Activated naive CD4-positive, alpha-beta T cell treated with anti-CD3 and anti-CD28 coated beads, Interleukin-2, amount 50 U/mL, for 16 hours (primary cell): ENCODE data around the gene TLCD3A.
"Not testable (repeated sequence)": the region's sequence is repeated elsewhere in the genome, so short reads cannot be mapped to it uniquely, and the experiment has no call there.

Experiments used
- DNase-seq: peaks from one replicate; pipeline ENCODE4 v3.0.0-alpha.2; 2020

TLCD3A gene

DNA sequence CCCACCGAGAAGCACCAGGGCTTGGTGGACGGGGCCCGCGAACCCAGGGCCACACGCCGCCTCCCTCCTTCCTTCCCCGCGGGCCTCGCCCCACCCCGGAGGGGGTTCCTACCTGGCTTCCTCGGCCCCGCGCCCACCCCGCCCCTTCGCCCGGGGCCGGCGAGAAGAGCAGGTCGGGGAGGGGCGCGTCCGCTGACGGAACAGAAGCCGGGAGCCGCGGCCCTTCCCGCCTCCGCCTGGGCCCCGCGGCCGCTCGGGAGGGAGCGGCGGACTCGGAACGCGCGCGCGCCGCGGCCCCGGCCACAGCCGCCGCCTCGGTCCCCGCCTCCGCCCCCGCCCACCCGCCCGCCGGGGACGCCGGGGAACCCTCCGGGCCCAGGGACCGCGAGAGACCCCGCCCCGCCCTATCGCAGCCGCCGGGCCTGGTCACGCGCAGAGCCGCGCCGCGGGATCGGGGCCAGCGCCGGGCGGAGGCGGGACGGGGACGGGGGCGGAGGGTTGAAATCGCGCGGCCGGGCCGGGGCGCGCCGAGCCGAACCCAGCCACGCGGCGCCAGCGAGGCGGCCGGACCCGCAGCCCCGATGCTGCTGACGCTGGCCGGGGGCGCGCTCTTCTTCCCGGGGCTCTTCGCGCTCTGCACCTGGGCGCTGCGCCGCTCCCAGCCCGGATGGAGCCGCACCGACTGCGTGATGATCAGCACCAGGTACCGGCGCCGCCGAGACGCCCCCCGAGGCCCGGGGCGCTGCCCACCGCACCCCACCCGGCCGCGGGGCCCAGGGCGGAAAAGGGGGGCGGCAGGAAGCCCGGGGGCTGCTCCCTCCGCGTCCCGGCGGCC, at the start of gene TLCD3A:
TSS of gene TLCD3A (plus strand) at position 530 of the 835 bp plus-strand sequence. CDS start at position 582, 52 bp downstream.
- DNase-seq, result peak; percentile 52

DNA sequence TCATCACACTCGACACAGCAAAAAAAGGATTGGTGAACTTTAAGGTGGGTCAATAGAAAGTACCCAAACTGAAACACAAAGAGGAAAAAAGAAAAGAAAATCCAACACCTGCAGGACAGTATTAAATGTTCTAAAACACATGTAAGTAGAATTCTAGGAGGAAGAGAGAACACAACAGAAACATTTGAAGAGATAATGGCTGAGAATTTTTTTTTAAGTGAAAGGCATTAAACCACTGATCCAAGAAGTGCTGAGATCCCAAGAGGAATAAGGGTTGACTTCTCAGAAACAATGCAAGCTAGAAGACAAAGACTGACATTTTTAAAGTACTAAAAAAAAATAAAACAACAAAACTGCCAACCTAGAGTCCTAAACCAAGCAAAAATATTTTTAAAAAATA, 49.4 kb upstream of the TLCD3A start:
- no peak for DNase-seq

DNA sequence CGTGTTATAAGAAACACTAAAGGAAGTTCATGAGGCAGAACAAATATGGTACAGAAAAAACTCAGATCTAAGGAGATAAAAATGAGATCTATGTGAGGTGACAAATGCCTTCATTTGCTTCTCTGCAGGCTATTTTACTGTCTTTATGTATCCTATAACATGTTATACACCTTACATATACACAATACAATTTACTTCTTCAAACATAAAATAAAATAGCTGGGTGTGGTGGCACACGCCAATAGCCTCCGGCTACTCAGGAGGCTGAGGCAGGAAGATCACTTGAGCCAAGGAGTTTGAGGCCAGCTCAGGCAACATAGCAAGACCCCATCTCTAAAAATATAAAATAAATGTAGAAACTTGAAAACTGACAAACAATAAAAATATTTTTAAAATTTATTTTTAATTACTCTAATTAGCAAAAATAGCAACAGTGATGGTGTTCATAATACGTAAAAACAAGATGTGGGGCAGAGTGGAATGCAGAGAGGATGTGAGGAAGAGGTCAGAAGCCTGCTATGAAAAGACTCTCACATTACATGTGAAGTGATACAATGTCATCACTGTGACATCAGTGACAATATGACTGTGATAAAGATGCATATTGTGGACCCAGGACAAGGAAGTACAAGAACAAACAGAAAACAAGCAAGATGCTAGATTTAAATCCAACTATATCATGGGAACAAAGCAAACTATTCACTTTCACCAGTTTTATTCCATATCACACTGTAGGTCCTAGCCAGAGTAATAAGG, 48.7 kb upstream of the TLCD3A start:
- DNase-seq, result no peak

DNA sequence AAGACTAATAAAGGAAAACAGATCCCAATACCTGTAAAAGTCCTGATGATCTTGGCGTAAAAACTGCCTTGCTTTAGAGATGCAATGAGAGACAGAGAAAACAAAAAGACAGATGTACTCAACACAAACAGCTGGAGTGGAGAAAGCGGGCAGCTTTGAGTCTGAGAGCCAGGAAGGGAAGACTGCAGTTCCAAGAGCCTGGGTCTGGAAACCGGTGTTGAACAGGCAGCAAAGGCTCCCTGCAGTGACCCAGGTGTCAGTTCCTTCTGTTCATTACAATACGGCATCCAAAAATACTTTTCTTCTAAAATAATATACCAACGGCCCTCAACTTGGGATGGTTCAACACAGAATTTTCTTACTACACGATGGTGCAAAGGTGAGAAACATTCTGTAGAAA, 47.4 kb upstream of the TLCD3A start:
- DNase-seq, result no peak

DNA sequence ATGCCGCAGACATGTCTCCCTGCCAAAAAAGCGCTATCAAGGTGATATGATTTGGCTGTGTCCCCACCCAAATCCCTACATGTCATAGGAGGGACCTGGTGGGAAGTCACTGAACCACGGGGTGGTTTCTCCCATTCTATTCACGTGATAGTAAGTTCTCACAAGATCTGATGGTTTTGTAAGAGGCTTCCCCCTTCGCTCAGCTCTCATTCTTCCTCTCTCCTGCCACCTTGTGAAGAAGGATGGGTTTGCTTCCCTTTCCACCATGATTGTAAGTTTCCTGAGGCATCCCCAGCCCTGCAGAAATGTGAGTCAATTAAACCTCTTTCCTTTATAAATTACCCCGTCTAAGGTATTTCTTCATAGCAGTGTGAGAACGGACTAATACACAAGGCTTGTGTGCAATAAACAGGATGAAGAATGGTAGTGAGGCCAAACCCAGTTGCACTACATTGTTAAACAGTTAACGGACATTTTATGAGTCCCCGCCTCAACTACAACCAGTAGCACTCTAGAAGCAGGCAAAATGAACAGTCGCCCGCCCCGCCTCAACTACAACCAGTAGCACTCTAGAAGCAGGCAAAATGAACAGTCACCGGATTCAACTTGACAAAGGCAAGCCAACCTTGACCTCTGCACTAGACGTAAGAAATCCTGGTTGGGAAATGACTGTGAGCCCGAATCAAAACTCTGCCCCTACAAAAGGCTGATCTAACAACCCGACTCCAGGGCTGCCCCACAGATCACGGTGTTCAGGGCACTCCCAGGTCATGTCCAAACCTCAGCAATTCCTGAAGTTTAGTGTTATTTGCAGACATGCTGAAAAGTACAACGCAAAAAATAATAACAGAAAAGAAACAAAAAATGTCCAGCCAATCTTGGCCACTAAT, 44.1 kb upstream of the TLCD3A start:
- no peak for DNase-seq

DNA sequence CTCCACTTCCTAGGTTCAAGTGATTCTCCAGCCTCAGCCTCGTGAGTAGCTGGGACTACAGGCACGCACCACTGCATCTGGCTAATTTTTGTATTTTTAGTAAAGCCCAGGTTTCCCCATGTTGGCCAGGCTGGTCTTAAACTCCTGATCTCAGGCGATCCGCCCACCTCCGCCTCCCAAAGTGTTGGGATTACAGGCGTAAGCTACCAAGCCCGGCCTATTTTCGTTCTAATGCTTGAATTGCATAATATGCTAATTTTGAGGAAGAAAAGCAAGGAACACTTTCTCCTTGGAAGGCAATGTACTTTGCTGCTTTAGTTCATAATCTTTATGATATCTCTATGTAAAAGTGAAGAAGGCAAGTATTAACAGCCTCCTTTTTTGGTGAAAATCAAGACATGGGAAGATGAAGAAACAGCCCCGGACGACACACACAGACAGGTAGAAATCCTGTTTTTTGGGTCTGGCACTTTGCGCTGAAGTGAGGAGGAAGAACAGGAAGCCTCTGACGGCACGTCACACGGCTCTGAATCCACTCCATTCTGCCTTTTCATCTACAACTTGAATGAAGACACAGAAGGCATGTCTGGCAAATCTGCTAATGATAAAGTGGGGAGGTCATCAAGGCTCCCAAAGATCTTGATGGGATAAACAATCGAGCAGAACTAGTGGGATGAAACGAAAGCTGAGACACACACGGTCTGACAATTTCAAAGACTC, 42.7 kb upstream of the TLCD3A start:
- DNase-seq, result no peak

DNA sequence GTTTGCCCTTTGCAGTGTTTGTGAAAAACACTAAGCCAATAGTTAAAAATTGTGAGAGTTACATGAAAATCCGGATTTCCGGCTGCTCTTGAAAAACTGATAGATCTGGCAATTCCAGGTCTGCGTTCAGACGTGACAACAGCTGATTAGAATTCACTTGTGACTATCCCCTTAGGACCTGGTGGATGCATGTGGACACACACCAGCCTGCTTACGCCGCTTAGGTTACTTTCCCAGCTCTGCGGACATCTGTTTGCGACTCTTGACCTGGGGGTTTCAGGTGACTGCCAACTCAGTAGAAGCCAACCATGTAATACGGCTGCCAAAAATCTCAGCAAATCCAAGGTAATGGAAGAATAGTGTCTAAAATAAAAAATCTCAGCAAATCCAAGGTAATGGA, 42.0 kb upstream of the TLCD3A start:
- DNase-seq, result no peak

DNA sequence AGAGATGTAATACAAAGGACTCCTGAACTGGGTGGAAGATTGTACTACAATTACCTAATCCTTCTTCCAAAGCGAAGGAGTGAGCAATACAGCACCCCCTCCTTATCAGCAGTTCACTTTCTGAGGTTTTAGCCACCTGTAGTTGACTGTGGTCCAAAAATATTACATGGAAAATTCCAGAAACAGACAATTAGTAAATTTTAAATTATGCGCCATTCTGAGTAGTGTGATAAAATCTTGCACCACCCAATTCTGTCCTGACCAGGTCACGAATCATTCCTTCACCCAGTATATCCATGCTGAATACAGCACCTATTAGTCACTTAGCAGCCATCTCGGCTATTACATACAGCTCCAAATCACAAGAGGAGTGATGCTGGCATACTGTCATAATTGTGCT, 41.0 kb upstream of the TLCD3A start:
- DNase-seq, result no peak

DNA sequence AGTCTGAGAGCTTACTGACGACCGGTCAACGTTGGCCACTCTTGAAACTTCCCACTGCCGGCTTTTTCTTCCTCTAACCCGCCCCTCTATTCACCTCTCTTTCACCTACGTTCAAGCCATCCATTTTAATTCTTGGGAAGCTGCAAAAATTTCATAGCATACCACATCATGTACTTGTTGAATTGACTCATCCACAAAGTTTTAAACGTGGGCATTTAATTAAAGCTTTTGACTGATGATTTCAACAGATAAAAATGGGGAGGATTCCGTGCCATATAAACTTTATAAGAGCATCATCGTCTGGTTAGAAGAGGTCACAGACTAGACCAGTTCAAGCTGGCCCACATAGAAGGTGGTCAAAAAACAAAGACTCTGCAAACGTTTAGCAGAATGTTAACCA, 40.3 kb upstream of the TLCD3A start:
- no peak for DNase-seq

DNA sequence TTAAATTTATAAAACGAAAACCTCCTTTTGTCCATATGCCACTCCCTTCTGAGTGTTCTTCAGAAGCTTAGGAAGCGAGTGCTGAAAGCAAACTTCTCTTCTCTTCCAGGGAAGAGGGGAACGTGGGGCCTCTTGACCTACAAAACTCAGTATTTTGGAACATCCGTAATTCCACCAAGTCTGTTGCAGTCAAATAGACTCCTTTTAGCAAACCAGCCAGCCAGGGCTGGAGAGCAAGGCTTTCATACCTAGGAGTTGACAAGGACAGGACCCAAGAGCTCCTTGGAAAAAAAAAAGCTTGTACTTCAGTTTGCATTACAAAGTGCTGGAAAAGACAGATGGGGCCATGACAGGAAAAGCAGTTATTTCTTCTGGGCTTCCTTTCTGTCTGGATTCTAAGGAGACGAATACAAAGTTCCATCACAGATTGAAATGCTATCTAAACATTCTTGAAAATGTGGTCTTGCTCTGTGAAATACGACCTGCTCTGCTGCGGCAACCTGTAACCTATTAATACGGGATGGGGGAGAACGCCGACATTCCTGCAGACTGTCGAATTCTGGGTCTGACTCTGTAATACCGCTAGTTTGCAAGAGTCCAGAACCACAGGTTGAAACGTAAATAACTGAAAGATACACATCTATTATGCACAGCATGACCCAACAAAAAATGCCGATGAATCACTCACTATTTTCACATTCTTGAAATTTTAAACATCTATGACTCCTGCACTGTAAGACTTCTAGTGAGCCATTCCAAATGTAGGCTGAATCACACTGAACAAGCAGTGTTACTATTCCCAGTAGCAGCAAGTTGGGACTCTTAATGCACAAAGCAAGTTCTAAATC, 38.4 kb upstream of the TLCD3A start:
- no peak for DNase-seq

DNA sequence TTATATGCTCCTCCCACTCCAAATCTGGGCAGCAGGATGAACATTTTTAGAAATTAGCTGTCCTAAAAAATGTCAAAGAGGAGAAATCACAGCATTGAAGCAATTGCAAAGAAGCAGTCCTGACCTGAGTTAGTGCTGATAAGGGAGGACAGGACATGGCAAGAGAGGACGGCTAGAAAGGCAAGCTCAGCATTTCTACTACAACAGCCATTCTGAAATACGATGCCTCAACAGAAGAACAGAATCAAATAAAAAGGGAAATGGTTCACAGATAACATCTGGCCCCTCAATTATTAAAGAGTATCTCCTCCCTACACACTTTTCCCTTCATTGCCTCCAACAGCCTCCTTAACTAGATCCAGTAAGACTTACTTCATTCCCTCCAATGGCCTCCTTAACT, 36.0 kb upstream of the TLCD3A start:
- DNase-seq, result no peak

DNA sequence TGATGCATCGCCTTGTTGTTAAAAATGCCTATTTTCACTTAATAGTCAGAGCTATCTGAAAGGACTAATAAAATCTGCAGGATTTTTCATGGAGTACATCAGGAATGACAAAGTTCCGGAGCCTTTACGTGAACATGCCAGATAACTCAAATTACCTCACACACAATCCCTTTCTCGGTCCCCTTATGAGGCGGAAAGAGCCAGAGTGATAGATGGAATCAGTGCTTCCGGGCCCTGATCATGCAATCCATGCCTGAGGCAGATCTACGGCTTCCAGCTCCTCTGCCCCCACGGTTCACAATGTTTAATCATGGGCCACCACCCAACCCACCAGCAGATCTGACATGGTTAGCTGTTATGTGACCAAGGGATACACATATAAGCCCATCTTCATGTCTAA, 34.7 kb upstream of the TLCD3A start:
- no peak for DNase-seq

DNA sequence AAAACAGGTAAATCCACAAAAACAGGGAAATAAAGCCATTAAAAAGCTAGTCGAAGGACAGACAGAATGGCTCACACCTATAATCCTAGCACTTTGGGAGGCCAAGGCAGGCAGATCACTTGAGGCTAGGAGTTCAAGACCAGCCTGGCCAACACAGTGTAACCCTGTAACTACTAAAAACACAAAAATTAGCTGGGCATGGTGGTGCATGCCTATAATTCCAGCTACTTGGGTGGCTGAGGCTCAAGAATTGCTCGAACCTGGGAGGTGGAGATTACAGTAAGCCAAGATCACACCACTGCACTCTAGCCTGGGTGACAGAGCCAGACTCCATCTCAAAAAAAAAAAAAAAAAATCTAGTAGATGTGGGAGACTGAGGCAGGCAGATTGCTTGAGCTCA, 34.3 kb upstream of the TLCD3A start:
- DNase-seq, result not testable (repeated sequence)

DNA sequence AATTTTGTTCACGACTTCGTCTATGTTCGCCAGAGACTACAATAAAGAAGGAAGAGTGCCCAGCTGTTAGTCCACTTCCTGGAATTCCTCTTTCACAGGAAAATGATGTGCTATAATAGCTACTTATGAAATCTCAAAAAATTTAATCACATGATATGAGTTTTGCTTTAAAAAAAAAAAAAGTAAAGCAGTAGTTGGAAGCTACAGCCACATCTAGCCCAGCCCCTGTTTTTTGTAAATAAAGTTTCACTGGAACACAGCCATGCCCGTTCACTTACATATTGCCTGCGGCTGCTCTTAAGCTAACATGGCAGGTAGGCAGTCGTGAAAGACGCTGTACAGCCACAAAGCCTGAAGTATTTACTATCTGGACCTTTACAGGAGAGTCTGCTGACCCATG, 33.1 kb upstream of the TLCD3A start:
- no peak for DNase-seq

DNA sequence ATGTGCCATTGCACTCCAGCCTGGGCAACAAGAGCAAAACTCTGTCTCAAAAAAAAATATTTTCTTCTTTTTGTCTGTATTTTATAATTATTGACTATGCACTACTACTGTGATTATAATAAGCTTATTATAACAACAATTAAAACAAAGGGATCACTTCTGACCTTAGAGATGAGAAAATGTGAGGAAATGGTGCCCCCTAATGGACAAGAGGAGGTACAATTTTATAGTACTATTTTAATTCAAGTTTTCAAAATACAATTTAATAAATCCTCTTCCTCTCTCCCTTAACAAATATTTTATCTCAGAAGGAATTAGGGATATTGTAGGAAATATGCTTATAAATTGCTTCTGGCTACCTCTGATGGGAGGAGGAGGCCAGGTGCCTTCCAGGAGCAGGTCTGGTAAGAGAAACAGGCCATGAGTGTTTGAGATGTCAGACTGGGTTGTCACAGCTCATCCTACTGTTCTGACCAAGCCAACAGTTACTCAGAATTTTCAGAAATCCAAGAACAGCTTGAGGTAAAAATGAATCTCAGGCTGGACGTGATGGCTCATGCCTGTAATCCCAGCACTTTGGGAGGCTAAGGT, 31.8 kb upstream of the TLCD3A start:
- no peak for DNase-seq

DNA sequence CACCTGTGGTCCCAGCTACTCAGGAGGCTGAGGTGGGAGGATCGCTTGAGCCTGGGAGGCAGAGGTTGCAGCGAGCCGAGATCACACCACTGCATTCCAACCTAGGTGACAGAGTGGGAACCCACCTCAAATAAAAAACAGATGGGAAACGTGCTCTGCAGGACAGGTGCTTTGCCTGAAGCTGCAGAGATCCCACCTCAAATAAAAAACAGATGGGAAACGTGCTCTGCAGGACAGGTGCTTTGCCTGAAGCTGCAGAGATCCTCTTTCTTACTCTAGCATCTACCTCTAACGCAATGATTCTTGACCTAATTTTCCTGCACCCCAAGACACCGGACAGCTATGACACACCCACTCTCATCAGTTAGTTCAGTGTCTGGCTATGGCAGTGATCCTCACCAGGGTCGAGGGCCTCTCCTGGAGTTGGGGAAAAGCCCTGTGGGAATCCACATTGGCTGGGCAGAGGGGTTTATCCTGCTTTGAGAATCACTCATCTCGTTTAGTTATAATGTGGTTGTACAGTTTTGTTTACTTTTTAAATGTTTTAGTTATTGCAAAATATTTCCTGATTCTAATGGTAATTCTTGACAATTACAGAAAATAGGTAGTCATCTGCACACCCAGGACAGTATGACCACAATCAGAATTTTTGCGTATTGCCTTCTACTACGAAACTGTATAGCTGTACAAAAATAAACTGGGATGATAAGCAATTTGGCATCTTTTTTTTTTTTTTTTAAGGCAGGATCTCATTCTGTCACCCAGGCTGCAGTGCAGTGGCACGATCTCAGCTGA, 29.1 kb upstream of the TLCD3A start:
- no peak for DNase-seq

DNA sequence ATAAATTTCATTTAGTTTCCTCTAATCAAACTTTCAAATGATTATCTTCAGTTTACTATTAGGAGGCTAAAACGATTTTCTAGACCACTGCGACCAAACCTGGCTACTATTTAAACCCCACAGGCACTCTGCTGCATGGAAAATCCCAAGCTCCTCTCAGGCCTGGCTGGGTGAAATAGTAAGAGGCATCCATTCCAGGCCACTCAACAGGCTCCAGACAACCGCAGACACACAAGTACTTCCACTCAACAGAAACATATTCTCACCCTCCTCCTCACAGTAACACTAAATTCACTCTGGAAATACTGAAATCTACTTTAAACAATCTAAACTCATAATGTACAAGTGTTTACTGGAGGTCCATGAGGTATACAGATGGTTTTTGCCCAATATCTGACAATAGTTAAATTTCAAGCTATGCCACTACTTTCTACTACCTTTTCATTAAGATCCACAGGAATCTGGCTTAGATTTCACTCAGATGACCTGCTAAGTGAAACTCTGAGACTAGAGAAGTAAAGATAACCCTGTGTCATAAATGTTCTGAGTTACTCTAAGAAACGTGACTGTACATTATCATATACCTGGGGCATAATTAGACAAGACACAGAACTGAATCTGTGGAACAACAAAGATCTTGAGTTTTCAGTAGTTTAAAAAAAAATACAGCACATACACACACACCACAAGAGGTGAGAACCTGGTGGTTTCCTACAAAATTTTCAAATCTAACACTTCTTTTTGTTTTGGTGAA, 28.1 kb upstream of the TLCD3A start:
- DNase-seq, result no peak

DNA sequence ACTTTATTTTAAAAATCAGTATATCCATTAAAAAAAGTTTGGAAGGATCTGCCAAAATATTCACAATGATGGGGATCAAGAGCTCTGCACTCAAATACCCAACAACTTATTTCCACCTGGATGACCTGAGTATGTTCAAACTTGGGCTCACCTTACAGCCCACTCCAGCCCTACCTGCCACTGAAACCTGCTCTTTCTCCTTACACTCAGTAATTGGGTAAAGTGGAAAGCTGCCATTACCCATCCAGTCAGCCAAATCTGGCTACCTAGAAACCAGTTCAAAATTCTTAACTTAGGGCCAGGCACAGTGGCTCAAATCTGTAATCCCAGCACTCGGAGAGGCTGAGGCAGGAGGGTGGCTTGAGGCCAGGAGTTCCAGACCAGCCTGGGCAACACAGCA, 27.4 kb upstream of the TLCD3A start:
- no peak for DNase-seq

DNA sequence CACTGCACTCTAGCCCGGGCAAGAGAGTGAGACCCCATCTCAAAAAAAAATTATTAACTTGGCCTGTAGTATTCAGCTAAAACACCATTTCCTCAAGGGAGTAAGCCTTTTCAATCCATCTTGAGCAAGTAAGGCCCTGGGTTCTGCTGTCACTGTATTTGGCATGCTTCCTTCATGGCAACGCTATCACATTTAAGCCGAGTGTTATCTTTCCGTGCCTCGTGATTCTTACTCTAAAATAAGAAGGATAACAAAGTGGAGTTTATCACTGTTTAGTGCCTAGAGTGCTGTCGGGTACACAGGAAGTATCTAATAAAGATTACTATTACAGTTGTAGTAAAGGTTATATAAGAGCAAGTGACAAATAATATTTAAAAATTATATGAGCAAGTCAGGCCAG, 26.5 kb upstream of the TLCD3A start:
- DNase-seq, result no peak

DNA sequence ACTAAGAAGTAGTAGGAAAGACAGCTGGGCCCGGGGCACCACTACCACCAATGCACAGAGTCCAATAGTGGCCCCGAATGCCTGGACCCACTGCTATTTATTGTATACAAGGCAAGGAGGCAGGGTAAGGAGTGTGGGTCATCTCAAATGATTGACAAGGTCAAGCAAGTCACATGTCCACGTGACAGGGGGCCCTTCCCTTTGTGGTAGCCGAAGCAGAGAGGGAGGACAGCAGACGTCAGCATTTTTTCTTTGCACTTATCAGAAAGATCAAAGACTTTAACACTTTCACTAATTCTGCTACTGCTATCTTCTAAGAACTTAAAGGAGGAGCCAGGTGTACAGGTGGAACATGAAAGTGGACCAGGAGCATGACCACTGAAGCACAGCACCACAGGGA, 24.3 kb upstream of the TLCD3A start:
- DNase-seq, result no peak
